GM19025 (cell line): ENCODE data around the gene EIF4G1.
"Not testable (repeated sequence)": the region's sequence is repeated elsewhere in the genome, so short reads cannot be mapped to it uniquely, and the experiment has no call there.

Experiments
- ATAC-seq: cut with Tn5 transposase; IDR thresholded peaks from one replicate; pipeline ENCODE4 v1.9.1; 2021; ENCODE audit warnings: mild to moderate bottlenecking, low read depth, moderate library complexity; ENCODE audit not compliant: unreplicated experiment

The EIF4G1 gene

GRCh38 chr3:184314363-184314699 is at the start of gene EIF4G1:
TSS of gene EIF4G1 (plus strand) at chr3:184314606. CDS start at chr3:184315797, 1,191 bp downstream.
- ATAC-seq: peak; percentile 80

GRCh38 chr3:184267249-184267648 is 47.2 kb upstream of the EIF4G1 start:
- ATAC-seq: not testable (repeated sequence)

GRCh38 chr3:184272269-184272668 is 42.1 kb upstream of the EIF4G1 start:
- ATAC-seq: no peak

GRCh38 chr3:184275381-184275701 is 39.1 kb upstream of the EIF4G1 start:
- no peak for ATAC-seq

- ATAC-seq: no peak
These were observed 38.2 kb upstream of the EIF4G1 start, which contains the start of gene ECE2 for GRCh38 chr3:184275961-184276910. TSS of gene ECE2 (plus strand) at chr3:184276022. CDS start at chr3:184276154, 132 bp downstream.

GRCh38 chr3:184277366-184277765 is 37.0 kb upstream of the EIF4G1 start:
- no peak for ATAC-seq

- ATAC-seq: no peak
These were observed 31.5 kb upstream of the EIF4G1 start for GRCh38 chr3:184282941-184283340.

GRCh38 chr3:184283681-184284080 is 30.7 kb upstream of the EIF4G1 start:
- no peak for ATAC-seq

- ATAC-seq: no peak
These were observed 29.7 kb upstream of the EIF4G1 start for GRCh38 chr3:184284696-184285095.

- no peak for ATAC-seq
These were observed 24.9 kb upstream of the EIF4G1 start for GRCh38 chr3:184289426-184289938.

GRCh38 chr3:184290331-184290730 is 24.1 kb upstream of the EIF4G1 start:
- no peak for ATAC-seq

GRCh38 chr3:184291044-184291737 is 23.2 kb upstream of the EIF4G1 start:
- ATAC-seq: no peak

GRCh38 chr3:184291738-184292445 is 22.5 kb upstream of the EIF4G1 start:
- no peak for ATAC-seq

- no peak for ATAC-seq
These were observed 18.6 kb upstream of the EIF4G1 start for GRCh38 chr3:184295771-184296170.

- no peak for ATAC-seq
These were observed 17.8 kb upstream of the EIF4G1 start for GRCh38 chr3:184296616-184297015.

GRCh38 chr3:184298759-184299487 is 15.5 kb upstream of the EIF4G1 start, which contains the start of gene PSMD2:
TSS of gene PSMD2 (plus strand) at chr3:184299241. CDS start at chr3:184299267, 26 bp downstream.
- peak; percentile 91 for ATAC-seq

GRCh38 chr3:184299488-184300377 is 14.7 kb upstream of the EIF4G1 start:
- no peak for ATAC-seq

GRCh38 chr3:184300378-184300720 is 14.1 kb upstream of the EIF4G1 start:
- no peak for ATAC-seq

GRCh38 chr3:184305577-184305976 is 8.8 kb upstream of the EIF4G1 start:
- ATAC-seq: no peak
